CD4-positive, alpha-beta T cell treated with Interleukin-4 for 1 hour (primary cell): ENCODE results near the gene SIX1.

ENCODE experiments used
- DNase-seq, 2 donors: peaks; one replicate each; pipeline ENCODE4 v3.0.0-alpha.2; 2020 to 2022

The SIX1 gene

DNA sequence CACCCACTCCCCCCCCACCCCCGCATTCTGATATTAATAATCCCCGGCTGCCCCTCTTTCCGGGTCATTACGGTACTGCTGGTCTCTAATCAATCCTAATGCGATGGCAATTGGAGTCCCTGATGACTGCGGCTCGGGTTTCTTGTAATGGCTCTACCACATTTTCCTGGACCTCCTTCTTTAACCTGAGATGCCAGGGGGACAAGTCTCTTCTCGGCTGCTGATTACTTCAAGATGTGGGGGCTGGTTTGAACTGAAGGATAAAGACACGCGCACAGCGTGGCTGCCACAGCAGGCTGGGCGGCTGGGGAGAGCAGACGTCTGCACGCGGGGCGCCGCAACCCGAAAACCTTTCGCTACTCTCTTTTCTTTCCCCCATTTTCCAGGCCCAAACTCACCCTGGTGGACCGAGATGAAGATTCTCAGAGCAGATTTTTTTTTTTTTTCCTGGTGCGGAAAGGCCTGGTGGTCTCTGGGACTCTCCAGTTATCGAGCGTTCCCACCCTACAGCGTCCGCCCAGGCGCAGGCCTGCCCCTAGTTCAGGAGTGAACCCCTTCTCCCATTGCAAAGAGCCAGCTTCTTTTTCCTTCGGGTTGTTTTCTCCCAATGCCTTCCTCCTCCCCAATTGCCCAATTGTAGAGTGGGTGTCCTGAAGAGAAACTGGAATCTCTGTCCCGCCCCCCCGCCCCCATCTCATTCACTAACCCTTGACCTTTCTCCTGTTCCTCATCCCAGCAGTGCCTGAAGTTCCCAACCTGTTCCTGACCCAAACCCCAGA, 6.0 kb upstream of the SIX1 start:
- DNase-seq: no peak

DNA sequence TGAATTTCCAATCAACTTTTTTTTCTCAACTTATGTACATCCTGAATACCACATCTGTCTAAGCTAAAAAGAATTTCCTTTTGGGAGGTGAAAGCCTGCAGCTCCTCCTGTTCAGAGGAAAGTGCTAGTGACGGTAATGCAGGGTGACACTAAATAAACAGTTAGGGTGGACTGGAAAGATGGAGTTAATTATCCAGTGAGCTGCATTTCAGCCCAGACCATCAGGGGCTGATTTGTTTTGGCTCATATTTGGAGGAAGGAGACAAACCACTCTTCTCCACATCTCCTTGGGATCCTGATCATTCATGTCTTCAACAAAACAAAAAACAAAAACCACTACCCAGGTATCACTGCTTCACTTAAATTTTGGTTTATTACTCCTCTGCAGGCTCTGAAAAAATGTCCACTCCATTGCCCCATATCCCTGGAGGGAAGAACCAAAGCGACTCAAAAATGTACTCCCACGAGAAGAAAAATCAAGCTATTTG, 5.1 kb upstream of the SIX1 start:
- no peak for DNase-seq

DNA sequence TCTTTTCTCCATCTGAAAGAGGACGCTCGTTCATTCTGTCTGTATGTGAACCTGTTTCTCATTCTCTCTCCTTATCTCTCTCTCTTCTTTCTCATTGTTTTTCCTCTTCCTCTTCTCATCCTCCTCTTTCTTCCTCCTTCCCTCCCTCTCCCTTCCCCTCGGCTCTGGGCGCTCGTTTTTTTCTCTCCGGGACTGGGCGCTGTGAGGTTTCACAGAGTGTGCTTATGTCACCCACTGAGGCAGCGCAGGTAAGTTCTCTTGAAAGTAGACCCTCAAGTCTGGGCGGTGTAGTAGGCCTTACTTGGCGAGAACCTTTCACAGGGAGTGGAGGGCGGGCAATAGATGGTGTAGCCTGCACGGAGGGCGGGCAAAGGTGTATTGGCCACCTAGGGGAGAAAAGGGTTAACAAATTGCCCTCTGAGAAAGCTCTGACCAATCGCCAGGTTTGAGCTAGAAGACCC, 4.5 kb upstream of the SIX1 start:
- DNase-seq: no peak

DNA sequence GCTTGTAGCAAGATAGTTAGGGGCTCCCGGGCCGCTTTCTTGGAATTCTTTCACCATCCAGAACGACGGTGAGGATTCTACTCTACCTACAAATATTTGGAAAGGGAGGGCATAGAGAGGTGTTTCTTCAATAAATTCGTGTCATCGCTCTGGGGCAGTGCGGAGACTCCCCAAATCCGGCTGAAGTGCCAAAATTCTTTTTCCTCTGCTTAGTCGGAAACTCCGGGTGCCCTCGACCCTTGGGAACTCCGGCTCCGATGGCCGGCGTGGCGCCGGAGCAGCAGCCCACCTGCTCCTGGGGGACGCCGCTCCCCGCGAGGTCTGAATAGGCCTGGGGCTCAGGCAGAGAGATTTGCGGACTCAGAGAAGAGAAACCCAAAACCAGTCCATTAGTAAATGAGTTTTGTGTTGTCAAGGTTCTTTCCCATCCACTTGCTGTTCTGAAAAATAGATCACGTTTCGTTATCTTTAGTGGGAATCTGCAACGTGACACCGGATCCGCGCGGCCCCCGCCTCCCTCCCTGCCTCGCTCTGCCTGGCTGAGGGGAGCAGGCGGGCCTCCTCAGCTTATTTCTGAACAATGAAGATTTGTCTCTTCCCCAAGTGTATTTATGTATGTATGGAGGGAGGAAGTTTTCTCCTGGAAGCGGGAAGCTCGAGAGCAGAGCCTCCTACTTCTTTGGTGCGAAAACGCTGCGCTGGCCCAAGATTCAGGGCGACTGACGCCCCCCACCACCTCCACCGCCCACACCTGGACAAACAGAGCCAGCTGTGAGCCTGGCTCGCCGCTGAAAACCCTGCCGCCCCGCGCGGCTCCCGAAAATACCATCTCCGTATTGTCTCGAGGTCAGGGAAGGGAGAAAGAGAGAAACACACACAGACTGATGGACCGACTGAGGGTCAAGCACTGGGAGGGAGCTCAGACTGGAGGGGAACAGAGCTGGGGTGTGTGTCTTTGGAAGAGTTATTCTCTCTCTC, 3.7 kb upstream of the SIX1 start:
- DNase-seq: no peak

DNA sequence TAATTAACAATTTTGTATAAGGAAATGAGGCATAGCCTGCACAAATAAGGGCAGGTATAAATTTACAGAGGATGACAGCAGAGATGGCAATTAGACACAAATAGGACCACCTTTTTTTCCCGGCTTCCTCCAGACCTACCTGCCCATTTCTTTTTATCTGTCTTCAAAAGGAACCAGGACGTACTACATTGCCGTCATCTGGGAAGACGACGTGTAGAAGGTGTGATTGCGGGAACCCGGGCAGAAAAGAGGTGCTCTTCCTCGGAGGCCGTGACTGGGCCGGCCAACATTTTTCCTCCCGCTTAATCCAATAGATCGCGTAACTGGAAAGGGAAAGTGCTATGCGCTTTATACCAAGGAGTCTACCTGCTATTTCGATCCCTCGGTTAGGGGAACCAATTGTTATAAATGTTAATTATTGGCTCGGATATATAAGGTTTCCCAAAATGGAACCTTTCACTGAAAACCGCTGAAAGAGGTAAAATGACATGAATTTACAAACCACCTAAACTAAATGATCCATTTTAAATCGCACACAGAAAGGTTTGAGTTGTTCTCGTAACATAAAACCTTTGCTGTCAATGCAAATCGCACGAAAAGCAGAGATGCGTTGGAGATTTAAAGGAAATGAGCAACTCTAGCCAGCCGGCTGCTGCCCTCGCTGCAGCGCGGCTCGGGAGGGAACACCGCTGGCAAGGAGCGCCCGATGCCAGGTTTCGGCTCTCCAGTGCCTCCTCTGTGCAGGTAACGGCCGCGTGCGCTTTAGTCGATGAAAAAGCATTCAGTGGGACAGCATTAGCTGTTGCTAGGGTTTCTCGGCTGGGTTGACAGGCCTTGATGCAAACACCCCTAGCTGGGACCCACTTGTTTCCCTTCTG, 2.8 kb upstream of the SIX1 start:
- DNase-seq: no peak

DNA sequence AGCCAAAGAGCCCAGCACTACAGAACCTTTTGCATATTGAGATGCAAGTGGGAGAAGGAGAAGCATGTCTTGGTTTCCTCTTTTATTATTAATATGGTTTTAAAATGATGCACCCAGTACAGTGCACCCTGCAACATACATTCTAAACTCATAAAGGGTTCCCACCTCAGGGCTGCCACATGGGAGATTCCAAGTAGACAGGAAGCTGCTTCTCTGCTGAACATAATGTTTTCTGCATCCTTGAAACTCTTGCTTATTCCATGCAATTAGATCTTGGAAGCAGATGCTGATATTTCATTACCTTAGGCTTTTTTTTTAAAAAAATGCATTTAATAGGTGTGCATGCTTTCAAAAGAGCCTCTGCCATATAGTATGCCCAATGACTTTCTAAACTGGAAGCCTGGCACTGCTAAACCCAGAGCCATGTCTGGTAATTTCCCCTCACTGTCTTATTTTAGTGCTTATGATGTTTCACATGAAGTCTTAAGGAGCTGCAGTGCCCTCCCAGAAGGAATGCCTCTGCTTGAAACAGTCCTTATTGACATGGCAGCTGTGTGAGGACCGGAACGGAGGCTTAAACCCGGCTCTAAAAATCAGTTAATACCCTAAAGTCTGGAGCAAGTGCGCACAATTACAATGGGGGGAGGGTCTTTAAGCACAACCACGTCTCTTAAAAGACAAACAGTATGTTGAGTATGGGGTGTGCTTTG, 2.0 kb upstream of the SIX1 start:
- no peak for DNase-seq

DNA sequence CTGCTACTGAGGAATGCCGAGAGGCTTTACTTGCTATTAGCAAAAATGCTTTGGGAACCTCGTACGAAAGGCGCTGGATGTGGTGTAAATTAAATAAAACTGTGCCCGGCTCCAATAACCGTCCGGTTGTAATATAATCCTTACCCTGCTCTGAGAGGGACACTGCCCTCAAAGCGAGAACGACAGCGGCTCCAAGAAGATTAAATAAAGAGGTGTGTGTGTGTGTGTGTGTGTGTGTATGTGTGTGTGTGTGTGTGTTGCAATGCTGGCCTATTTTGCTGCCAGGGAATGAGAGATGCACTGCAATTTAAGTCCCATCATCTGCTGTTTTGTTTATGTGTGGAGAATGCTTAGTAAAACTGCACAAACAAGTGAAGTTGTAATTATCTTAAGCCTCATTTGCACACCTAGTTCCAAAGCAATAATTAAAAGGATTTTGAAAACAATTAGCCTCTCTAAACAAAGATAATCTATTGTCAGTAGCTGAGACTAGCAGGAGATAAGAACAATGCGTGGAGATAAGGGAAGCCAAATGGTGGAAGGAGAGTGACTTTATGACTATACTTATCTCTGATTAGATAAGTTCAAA, 1.2 kb upstream of the SIX1 start:
- no peak for DNase-seq

DNA sequence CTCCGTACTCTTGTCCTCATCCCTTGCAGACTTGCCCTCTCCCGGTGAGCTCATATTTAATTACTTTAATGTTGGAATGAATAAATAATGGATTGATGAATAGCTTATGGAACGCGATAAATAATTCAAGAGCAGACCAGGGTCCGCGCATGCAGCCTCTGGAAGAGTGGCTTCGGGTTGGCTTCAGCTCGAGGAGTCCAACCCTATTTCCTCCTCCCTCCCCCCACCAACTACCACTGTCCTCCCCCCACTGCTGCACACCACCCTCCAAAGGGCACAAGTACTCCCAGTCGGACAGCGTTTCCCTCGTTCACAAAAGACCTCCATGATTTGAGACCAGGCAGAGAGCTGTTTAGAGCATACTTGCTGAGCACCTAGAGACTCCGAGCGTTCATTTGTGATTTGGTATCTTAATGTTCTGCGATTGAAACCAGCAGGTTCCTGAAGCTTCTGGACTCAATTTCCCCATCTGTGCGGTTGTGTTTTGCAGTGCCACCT, 647 bp upstream of the SIX1 start:
- no peak for DNase-seq

DNA sequence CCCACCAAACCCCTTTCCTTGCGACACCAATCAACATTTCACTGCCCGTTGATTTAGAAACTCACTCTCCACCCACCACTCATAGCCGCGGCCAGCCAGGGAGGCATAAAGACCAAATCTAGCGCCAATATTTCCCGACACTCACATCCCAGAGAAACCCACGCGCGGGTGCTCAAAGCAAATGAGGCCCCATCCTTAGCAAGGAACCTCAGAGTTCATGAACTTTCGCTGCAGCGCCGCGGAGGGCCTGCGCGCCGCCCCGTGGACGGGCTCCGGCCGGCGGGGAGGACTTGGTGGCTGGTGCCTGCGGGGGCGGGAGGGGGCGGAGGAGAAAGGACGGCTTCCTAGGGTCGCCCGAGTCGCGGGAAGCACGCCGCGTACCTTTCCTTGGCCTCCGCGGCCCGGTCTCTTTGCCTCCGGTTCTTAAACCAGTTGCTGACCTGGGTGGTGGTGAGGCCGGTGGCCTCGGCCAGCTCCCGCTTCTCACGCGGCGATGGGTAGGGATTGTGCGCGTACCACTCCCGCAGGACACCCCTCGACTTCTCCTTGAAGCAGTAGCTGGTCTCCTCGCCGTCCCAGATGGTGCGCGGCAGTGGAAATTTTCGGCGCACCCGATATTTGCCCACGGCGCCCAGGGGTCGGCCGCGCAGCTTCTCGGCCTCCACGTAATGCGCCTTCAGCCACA, 886 bp downstream of the SIX1 start:
- no peak for DNase-seq

DNA sequence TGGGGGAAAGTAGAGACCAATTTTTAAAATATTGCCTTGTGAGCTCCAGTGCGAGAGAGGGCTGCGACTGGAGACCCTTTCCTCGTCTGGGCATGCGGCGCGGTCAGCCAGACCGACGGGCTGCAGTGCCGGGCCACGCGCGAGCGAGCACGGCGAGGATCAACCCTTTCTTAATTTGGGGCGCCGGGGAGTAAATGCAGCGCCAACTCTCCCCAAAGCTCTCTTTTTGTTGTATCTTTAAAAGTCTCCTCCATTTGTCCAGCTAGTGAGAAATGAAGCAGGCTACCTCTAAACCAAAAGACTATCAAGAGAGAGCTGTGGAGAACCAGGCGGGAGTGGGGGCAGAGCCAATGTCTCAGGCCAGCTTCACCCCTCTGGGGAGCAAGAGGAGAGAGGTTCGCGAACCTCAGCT, 1.4 kb downstream of the SIX1 start:
- DNase-seq: no peak

DNA sequence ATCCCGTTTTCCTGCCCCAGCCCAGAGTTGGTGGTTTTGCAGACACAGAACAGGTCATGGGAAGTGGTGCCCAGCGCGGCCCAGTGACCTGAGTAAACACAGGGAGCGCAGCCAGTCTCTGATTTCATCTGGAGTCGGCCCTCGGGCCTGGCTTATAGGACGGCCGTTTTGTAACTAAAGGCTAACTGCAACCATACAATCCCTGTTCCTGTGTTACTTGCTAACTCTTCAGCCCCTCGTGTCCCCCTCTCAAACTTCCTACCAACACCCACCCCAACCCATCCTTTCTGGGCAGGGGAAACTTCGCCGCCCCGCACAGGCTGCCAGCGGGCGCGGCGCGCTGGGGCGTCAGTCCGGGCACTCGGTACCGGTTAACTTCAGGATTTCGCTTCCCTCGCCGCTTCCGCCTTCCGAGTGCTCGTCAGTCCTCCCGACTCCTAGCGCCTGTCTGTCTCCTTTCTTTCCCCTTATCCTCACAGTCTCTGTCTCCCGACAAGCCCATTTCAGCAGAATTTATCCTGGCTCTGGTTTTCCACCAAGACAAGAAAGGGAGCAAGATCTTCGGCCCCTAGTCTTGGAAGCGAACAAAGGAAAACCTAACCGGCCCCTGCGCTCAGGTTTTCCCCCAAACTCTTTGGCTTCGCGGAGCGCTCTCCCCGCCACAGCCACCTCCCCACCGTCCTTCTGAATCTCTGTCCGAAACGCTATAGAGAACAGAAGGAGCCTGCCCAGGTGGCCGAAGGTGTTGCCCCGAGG, 2.0 kb downstream of the SIX1 start:
- DNase-seq: no peak

DNA sequence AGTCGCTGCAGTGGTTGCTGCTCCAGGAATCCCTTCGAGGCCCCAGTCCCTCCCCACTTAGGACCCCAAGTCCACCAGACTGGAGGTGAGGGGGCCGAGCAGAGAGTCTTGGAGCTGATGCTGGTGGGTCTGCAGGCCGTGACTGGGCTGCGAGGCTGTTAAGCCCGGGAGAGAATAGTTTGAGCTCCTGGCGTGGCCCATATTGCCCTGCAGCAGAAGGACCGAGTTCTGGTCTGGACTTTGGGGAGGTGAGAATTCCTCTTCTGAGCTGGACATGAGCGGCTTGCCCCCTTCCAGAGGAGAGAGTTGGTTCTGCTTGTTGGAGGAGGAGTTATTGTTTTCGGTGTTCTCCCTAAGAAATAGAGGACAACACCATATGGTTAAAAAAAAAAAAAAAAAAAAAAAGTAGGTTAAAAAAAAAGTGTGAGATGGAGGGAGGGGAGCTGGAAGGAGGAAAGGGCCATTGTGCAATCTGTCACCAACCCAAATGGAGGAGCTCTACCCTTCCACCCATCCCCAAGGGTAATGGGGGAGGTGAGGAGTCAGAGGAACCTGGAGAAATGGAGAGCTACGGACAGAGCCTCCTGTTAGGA, 3.0 kb downstream of the SIX1 start:
- DNase-seq: no peak

DNA sequence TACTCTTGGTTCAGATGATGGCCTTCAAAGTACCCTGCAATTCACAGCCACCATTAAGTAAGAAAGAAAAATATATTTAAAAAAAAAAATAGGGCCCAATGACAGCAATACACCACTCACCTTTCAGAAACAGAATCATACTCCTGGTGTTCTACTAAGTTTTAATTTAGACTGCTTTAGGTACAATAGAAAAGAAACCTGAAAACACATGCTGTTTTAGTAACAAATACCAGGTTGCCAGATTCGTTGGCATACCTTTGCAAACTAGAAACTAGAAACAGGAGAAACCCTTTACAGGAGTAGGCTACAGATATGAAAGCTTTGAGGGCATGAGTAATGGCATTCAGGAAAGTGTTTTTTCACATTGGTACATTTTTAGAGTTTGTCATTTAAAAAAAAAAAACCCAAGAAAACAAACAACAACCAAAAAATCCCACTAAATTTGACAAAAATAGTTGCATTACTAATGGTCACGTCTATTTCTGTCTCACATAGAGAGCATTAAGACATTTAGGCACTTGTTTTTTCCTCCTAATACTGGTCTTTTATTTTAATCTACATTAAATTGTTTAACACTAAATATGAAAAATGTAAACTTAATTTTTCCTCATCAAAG, 4.0 kb downstream of the SIX1 start:
- DNase-seq: no peak

DNA sequence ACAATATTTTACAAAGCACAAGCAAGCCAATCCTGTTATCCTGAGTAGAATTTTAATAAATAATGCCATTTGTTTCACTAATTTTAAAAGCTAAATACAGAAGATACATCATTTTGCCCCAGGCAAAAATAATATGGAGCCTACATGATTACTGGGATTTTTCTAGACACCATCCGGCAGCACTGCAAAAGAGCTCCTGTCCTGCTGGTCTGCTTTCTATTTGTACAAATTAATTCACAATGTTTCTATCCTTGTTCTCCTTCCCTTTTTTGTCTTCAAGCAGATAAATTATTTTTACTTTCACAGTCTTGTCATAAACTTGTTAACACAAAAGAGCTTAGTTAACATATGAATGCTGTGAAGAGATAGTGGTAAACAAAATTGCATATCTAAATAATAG, 4.6 kb downstream of the SIX1 start:
- no peak for DNase-seq

DNA sequence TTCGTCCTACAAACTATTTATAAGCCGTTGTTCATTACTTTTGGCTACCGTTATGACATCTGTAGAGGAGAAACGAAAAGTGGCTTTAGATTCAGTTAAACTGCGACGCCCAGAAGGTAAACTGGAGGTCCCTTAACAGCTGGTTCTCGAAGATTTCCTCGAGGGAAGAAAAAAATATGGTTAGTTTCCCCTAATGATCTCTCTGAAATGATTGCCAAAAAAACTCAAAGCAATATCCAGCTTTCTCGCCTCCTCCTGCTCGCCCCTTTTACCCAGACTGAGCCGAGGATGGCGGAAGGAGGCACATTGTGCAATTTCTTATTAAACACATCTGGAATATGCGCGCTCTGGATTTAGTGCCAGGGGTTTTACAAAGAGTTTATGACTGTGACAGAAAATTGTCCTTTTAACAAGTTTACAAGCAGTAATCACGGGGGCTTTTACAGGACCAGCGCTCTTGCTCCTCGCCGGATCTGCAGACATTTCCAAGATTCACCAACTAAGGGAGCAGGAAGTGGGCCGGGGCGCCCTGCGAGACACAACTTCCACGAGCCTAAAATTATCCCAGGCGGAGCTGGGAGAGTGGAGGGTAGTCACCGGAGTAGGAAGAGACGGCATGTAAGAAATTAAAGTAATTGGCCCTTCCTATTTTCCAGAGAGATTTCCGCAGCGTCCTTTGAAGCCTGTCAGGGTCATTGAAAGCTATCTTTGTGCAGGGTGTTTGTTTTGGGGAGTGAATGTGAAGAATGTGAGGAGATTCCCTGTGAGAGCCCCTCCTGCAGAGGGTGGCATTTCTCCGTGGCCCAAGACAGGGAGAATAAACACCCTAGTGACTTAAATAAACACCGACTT, 5.6 kb downstream of the SIX1 start:
- no peak for DNase-seq

DNA sequence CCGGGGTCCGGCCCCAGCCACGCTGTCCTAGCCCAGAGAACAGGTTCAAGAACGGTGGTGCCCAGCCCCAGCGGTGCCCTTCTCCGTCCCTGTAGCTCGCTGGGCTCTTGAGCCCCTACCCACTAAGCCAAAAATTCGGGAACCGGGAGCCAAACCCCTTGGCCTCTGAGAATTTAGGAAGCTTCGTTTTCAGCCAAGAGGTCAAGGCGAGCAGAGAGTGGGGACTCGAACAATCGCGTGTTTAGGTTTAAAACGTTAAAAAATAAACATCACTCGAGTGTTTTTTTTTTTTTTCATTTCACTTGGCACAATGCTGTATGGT, 6.2 kb downstream of the SIX1 start:
- no peak for DNase-seq

DNA sequence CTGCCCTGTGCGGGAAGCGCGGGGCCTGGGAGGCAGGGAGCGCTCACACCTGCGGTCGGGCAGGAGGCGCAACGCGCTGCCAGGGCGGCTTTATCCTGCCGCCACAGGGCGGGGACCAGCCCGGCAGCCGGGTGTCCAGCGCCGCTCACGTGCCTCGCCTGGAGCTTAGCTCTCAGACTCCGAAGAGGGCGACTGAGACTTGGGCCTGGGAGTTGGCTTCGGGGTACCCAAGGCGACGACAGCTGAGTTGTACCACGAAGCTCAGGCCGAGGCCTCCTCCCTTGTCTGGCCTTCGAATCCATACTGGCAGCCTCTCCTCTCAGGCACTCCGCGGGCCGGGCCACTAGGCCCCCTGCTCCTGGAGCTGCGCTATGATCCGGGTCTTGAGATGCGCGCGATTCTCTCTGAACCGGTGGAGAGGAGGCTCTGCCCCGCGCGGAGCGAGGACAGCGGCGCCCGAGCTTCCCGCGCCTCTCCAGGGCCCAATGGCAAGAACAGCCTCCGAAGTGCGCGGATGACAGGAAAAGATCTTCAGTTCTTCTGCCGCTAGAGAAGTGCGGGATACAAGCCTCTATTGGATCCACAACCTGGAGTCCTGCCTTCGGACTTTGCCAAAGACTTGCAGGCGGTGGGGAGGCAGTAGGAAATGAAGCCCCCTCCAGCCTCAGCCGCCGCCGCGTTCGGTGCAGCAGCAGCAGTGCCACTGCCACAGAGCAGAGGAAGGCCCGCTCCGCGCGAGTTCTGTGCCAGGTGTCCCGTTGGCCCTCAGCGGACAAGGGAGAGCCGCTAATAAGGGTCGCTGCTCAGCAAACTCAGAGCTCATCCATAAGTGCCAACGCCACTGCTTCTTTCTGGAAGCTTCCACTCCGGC, 6.8 kb downstream of the SIX1 start:
- DNase-seq: no peak
